Spinal cord (tissue), 10 donors: ENCODE measurements around the gene ERVFRD-1. TPM values are rescaled to one million over a fixed set of nuclear protein-coding genes. Genes with fewer than 3 reads are reported as not detected.

Experiments
- DNase-seq, 6 donors: peaks; one replicate each; pipeline versions ENCODE4 v3.0.0 to v3.0.0-alpha.2; 2013 to 2015; ENCODE audit warnings: low spot score in 6 of 6, low read depth in 4 of 6
- H3K27ac ChIP-seq: one replicate; pipeline ENCODE4 v1.5.1; 2013; ENCODE audit warnings: low read depth, low read length, control low read depth
- H3K27me3 ChIP-seq: one replicate; pipeline ENCODE4 v1.6.1; 2013; ENCODE audit warnings: low read length; ENCODE audit not compliant: control insufficient read depth, insufficient read depth
- H3K36me3 ChIP-seq: one replicate; pipeline ENCODE4 v1.6.1; 2013; ENCODE audit warnings: low read length; ENCODE audit not compliant: control insufficient read depth, insufficient read depth
- H3K4me1 ChIP-seq: one replicate; pipeline ENCODE4 v1.6.1; 2013; ENCODE audit warnings: low read length; ENCODE audit not compliant: control insufficient read depth, insufficient read depth
- H3K4me3 ChIP-seq: one replicate; pipeline ENCODE4 v1.5.1; 2013; ENCODE audit warnings: low read depth, low read length, control low read depth
- H3K9me3 ChIP-seq: one replicate; pipeline ENCODE4 v1.6.1; 2013; ENCODE audit warnings: low read length; ENCODE audit not compliant: control insufficient read depth, insufficient read depth
- WGBS: methylation state at CpG from one replicate; pipeline ENCODE4 v1.1.5; 2013; ENCODE audit warnings: missing lambda C conversion rate; ENCODE audit not compliant: insufficient coverage; 5-methylcytosine and 5-hydroxymethylcytosine counted together
- polyA plus RNA-seq, 2 donors: library from polyadenylated mRNA; unstranded; fragments of 120-200 nt; gene quantifications; one replicate each; pipeline ENCODE4 v1.2.1, GENCODE V29; 2013; ENCODE audit not compliant: insufficient read length in 2 of 2
- small RNA-seq: library from RNA; depleted of rRNA; stranded (forward); fragments of <200 nt; gene quantifications from one replicate; pipeline ENCODE3, GENCODE V24; 2014; ENCODE audit warnings: low replicate concordance
- total RNA-seq, 2 donors: library from RNA; depleted of rRNA in 1 of 2; stranded (reverse); fragments of 120-200 nt in 1 of 2; fragments of >200 nt in 1 of 2; gene quantifications; one replicate each; pipeline versions ENCODE4 v1.2.3 to v1.2.4, GENCODE V29; 2013 to 2014
- donor health status: healthy.

ERVFRD-1 gene
- total and polyA plus RNA-seq, 4 donors = 0.06 to 0.18 TPM; not detected in 2

DNA sequence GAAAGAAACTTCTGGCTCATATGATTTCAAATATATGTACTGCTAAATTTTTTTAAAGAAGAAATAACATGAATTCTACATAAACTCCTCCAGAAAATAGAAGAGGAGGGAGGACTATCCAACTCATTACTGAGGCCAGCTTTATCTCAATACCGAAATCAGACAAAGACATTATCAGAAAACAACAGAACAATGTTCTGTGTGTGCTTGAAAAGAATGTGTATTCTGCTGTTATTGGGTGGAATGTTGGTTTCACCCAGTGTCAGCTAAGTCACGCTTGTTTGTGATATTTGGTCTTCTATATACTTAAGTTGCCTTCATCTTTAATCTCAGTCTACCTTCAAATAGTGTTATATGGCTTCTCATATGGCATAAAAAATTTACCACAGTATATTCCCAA is 48.8 kb downstream of the ERVFRD-1 start:
- no peaks in the 10 kb centered on the region for H3K4me1 ChIP-seq
- WGBS = no CpG with 5 or more reads among the region's 2 CpGs
- no peaks in the 10 kb centered on the region for H3K36me3 ChIP-seq
- H3K9me3 ChIP-seq = no peaks in the 10 kb centered on the region
- H3K4me3 ChIP-seq = no peak overlapping the region
- H3K27me3 ChIP-seq = no peaks in the 10 kb centered on the region
- no peak overlapping the region for H3K27ac ChIP-seq
- DNase-seq = no peak

DNA sequence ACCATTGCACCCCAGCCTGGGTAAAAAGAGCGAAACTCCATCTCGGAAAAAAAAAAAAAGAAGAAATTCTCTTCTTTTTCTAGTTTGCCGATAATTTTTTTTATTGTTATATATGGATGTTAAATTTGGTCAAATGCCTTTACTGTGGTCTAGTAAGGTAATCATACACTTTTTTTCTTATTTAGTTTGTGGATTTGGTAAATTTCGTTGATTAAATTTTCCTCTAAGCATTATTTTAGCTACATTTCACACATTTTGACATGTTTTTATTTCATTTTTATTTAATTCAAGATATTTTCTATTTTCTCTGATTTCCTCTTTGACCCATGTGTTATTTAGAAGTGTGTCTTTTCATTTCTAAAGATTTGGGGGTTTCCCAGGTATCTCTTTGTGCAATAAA is 49.4 kb downstream of the ERVFRD-1 start:
- H3K27ac ChIP-seq = no peak overlapping the region
- H3K4me3 ChIP-seq = no peak overlapping the region
- H3K36me3 ChIP-seq = no peaks in the 10 kb centered on the region
- H3K4me1 ChIP-seq = no peaks in the 10 kb centered on the region
- DNase-seq = no peak
- no peaks in the 10 kb centered on the region for H3K9me3 ChIP-seq
- WGBS = no CpG with 5 or more reads among the region's 4 CpGs
- H3K27me3 ChIP-seq = no peaks in the 10 kb centered on the region

DNA sequence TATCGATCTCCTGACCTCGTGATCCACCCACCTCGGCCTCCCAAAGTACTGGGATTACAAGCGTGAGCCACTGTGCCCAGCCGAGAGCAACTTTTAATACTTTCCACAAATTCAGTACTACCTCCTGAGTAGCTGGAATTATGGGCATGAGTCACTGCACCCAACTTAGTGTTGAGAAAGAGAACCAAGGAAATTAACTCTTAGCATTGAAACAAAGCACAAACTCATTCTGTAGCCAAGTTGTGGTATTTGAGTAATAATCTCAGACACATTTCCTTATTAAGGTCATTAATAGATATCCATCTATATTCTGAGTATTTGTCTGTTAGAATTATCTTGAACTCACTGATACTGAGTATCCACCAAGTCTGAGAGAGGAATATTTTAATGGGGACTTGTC is 53.1 kb downstream of the ERVFRD-1 start:
- Histone ChIP-seq H3K4me1 (no peaks in the 10 kb centered on the region), H3K36me3 (no peaks in the 10 kb centered on the region), H3K27ac (no peak overlapping the region), H3K27me3 (no peaks in the 10 kb centered on the region), H3K9me3 (no peaks in the 10 kb centered on the region), H3K4me3 (no peak overlapping the region)
- DNase-seq = no peak
- 100% methylated on average over 2 of the region's 5 CpGs for WGBS

DNA sequence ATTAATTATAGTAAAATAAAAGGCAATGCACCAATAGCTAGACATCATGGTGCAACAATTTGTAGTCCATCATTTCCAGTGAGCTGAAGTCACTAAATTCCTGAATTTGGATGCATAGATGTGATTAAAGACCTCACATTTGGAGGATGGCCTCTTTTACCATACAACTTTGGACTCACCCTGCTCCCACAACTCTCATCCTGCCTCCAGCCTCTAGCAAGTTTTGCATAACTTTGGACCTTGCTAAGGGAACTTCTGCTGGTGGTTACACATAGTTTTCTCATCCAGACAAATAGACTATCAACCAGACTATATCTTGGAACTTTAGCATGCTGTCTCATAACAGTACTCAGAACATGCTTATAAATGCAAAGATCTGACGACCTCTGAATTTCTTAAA is 54.7 kb downstream of the ERVFRD-1 start:
- Histone ChIP-seq H3K36me3 (no peaks in the 10 kb centered on the region), H3K4me1 (no peaks in the 10 kb centered on the region), H3K27me3 (no peaks in the 10 kb centered on the region), H3K27ac (no peak overlapping the region), H3K4me3 (no peak overlapping the region), H3K9me3 (no peaks in the 10 kb centered on the region)
- DNase-seq = no peak
- no CpG with 5 or more reads among the region's 1 CpG for WGBS

DNA sequence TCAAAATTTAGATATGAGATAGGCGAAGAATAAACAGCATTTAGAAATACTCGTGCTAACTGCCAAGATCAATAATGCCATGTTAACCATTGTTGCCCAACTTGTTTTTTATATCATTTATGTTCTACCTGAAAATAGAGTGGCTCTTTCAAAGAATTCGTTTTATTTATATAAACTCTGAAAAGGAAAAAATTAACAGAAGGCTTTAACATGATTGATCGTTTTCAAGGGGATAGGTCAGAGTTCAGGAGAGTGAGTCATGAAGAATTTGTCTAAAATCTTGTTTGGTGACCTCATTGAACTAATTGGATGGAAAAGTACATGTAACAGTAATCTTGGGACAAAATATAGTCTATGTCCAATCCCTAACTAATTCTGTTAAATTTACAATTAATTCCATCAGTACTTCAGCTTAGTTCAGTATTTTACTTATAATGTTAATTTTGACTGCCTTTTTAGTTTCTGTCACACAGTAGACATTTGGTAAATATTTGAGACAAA is 56.3 kb downstream of the ERVFRD-1 start:
- no CpG with 5 or more reads among the region's 4 CpGs for WGBS
- Histone ChIP-seq H3K4me1 (no peaks in the 10 kb centered on the region), H3K36me3 (no peaks in the 10 kb centered on the region), H3K9me3 (no peaks in the 10 kb centered on the region), H3K27ac (no peak overlapping the region), H3K27me3 (no peaks in the 10 kb centered on the region), H3K4me3 (no peak overlapping the region)
- DNase-seq = no peak

DNA sequence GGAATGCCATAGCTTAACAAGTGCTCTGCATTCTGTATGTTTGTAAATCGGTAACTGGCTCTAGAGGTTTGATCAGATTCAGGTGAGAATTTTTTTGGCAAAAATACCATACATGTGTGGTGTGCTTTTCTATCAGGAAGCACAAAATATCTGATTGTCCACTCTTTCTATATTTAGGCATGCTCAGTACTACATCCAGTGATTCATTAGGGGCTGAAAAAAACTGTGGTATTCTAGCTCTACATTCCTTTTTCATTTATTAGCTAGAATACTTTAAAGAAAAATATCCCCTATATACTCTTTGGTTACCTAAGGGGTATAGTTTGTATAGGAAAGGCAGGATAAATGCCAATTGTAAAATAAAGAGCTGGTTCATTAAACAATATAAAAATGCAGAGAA is 56.8 kb downstream of the ERVFRD-1 start:
- Histone ChIP-seq H3K4me3 (no peak overlapping the region), H3K27ac (no peak overlapping the region), H3K9me3 (no peaks in the 10 kb centered on the region), H3K4me1 (no peaks in the 10 kb centered on the region), H3K36me3 (no peaks in the 10 kb centered on the region), H3K27me3 (no peaks in the 10 kb centered on the region)
- no peak for DNase-seq
- WGBS = no CpG with 5 or more reads among the region's 1 CpG

DNA sequence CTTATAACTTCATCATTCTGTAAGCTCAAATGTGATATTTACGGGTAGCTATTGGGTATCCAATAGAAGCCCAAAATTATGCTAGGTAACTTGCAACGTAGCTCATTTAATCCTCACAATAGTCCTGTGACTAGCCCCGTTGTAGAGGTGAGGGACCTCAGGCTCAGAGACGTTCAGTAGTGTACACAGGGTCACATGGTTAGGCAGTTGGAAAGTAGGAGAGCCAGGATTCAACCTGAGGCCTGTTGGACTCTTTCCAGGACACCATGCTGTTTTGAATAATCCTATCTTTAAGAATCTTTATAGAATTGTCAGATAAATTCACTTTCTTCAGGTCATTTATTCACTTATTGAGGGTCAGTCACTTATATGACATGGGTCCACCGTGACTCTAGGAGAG is 58.2 kb downstream of the ERVFRD-1 start:
- 87% methylated on average over 3 of the region's 5 CpGs for WGBS
- Histone ChIP-seq H3K4me1 (no peaks in the 10 kb centered on the region), H3K27ac (no peak overlapping the region), H3K4me3 (no peak overlapping the region), H3K36me3 (no peaks in the 10 kb centered on the region), H3K27me3 (no peaks in the 10 kb centered on the region), H3K9me3 (no peaks in the 10 kb centered on the region)
- DNase-seq = no peak

Small RNA genes lying within 50 kb of the gene (small RNA-seq; reads per million reads assigned to genes)
- not detected for gene AL136139.1

Other genes with a start within 250 kb of the ERVFRD-1 start
- gene GCM2, start 229.7 kb downstream of the ERVFRD-1 start, total RNA-seq = not detected
- under 1 TPM in 1 of 2 donors, not detected in 1; 0.23 TPM for gene GCM2, start 229.7 kb downstream of the ERVFRD-1 start, polyA plus RNA-seq
- gene SYCP2L, start 224.7 kb downstream of the ERVFRD-1 start, total RNA-seq = 1 to 10 TPM; 2.8 to 5.9 TPM
- gene SYCP2L, start 224.7 kb downstream of the ERVFRD-1 start, polyA plus RNA-seq = 1 to 10 TPM; 3.5 to 4.8 TPM
- gene ELOVL2, start 67.4 kb downstream of the ERVFRD-1 start, total RNA-seq = 10 to 100 TPM; 21.5 to 31.8 TPM
- 10 to 100 TPM; 56.7 to 83.5 TPM for gene ELOVL2, start 67.4 kb downstream of the ERVFRD-1 start, polyA plus RNA-seq
- gene SMIM13, start 17.9 kb downstream of the ERVFRD-1 start, total RNA-seq = 10 to 100 TPM; 20.7 to 89.2 TPM
- gene SMIM13, start 17.9 kb downstream of the ERVFRD-1 start, polyA plus RNA-seq = 10 to 100 TPM; 60.9 to 90.8 TPM
- gene NEDD9, start 120.9 kb upstream of the ERVFRD-1 start, total RNA-seq = 10 to 100 TPM; 20.2 to 25.4 TPM
- gene NEDD9, start 120.9 kb upstream of the ERVFRD-1 start, polyA plus RNA-seq = 1 to 10 TPM; 9.0 to 9.9 TPM